DMS53 (cell line): ENCODE results near the gene UBE2U.

Experiments used
- DNase-seq: peaks from one replicate; lab custom pipeline; 2025; lab: John Stamatoyannopoulos, UW

Gene UBE2U

DNA sequence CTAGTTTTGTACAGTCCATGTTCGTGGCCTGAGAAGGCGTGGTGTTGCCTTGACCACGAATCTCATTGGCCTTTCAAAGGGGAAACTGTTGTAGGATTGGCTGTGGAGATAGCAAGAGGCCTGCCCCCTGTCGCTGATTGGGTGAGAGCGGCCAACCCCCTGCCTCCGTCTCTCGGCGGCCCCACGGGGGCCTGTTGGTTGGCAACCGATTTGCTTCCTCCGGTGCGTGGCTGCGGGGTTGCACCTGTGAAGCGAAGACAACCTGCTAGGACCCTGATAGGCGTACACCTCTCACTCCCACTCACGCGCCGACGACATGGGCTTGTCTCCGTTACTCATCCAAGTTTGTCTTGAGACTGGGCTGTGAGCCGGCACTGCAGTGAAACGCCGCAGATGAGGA lies at the start of gene UBE2U:
Gene UBE2U (plus strand): TSS at position 204 of the 400 bp plus-strand sequence. CDS start 428 bp downstream, outside the sequence.
- DNase-seq: no peak

- DNase-seq: no peak
Measured at GRCh38 chr1:64155278-64155677, 48.1 kb upstream of the UBE2U start.

GRCh38 chr1:64161357-64161941 lies 42.0 kb upstream of the UBE2U start:
- no peak for DNase-seq

DNA sequence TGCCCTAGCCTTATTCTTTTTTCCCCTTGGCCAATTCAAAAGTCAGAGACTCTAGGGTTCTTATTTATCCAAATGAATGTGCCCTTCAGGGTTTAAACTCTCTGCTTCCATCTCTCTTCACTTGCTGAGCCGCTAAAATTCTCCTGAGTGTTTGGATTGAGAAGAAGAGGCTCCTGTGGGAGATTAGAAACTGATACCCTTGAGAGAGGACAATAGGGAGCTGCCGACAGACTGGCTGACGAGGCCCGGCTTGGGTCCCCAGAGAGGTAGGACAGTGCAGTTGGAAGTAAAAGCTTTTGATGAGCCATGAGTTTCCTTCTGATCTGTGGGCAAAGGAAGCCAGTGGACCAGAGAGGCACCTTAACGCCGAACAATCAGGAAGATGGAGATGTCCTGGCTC lies 41.3 kb upstream of the UBE2U start:
- DNase-seq: peak; percentile 27

- no peak for DNase-seq
Measured at GRCh38 chr1:64162804-64163203, 40.6 kb upstream of the UBE2U start.

GRCh38 chr1:64163431-64163830 lies 40.0 kb upstream of the UBE2U start:
- DNase-seq: no peak

- DNase-seq: peak; percentile 49
Measured at GRCh38 chr1:64163970-64164369, 39.5 kb upstream of the UBE2U start.

GRCh38 chr1:64166629-64167028 lies 36.8 kb upstream of the UBE2U start:
- no peak for DNase-seq

- DNase-seq: no peak
Measured at GRCh38 chr1:64167176-64167575, 36.2 kb upstream of the UBE2U start.

- DNase-seq: peak; percentile 42
Measured at GRCh38 chr1:64171246-64171645, 32.2 kb upstream of the UBE2U start.

DNA sequence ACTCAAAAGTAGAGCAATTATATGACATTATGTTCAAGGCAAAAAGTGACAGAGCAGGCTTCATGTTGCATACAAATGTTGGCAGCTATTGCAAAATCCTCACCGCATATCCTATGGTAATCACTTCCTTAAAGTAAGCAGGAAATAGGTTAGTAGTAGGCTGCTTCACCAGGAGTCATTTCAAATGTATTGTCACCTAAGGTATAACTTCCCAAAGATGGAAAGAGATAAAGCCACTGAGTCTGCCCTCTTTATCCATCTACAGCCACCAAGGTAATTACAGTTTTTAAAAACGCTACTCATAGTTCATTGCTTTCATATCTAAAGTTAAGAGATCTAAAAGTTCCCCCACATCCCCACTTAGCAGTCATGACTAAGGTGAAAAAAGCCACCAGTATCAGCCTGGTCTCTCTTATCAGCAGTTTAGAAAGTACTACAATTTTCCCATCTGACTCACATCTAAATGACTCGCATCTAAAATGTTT lies 31.6 kb upstream of the UBE2U start:
- peak; percentile 67 for DNase-seq

GRCh38 chr1:64172458-64172983 lies 30.9 kb upstream of the UBE2U start:
- DNase-seq: peak; percentile 87

- no peak for DNase-seq
Measured at GRCh38 chr1:64173336-64173940, 30.0 kb upstream of the UBE2U start.

- DNase-seq: no peak
Measured at GRCh38 chr1:64175639-64176038, 27.8 kb upstream of the UBE2U start.

- no peak for DNase-seq
Measured at GRCh38 chr1:64176659-64177058, 26.8 kb upstream of the UBE2U start.

GRCh38 chr1:64179588-64179987 lies 23.8 kb upstream of the UBE2U start:
- no peak for DNase-seq

DNA sequence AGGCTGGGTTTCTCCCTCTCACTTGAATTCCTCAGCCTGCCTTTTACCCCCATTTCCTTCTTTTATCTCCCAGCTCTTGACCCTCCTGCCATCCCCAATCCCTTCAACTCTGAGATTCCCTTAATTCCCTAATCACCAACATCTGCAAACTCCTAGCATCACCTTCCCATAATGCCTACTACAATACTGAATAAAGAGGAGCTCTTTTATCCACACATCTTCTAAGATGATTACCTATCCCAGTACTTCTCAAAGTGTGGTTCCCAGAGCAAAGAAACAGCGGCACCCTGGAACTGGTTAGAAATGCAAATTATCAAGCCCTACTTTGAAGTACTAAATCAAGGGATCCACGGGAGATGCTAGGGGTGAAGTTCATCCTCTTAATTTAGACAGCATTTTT lies 21.2 kb upstream of the UBE2U start:
- no peak for DNase-seq

- peak; percentile 97 for DNase-seq
Measured at GRCh38 chr1:64183395-64184002, 19.9 kb upstream of the UBE2U start.

DNA sequence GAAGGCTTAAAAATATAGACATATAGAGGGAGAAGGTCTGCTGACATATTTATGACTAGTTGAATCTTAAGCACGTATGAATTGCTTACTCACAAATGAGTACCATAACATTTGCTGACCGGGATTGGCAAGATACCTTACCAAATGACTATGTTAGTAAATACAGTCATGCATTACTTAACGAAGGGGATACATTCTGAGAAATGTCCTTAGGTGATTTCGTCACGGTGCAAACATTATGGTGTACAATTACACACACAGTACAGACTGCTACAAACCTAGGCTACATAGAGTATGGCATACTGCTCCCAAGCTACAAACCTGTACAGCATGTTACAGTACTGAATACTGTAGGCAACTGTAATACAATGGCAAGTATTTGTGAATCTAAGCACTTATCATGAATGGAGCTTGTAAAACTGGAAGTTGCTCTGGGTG lies 19.4 kb upstream of the UBE2U start:
- peak; percentile 89 for DNase-seq

DNA sequence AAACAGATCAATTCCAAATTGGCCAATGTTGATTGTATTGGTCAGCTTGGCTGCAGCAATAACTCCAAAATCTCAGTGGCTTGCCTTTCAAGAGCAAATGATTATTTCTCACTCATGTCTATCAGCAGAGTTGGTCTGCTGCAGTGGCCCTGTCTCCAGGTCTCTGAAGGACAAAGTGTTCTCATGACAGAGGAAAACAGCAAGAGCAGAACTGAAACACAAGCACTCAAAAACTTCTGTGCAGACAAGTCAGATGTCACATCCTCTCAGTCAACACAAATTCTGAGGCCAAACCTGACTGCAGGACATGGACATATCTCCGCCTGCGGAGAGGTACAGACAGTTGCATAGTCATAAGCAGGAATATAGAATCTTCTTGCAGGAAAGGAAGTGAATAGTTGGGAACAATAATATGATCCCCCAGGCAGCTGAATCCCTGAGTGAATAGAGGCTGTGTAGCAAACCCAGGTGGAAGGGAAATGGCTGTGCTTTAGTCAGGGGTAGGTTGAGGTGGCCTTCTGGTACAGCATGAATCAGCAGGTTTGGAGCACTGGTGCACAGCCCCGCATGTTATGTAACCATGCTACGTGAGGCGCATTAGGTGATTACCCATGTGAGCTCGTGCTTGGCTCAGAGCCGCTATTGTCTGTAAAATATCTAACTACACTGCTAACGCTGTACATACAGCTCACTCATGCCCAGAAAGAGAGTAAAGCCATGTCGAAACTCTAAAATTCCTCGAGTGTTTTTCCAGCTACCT lies 17.1 kb upstream of the UBE2U start:
- DNase-seq: no peak

DNA sequence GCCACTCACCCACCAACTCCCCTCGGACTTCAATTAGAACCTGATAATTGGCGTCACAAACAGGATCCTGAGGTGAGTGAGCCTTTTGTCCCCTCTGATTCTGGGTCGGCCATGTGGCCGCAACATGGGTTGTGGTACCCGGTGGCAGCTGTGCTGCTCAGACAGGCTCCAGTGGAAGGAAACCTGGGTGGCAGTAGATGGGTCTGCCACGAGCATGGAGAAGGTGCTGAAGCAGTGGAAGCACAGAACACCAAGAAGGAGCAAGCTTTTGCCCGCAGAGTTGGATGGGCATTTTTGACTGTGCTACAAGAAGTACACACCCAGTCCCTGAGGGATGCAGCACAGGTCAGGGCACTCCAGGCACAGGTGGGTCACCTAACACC lies 16.5 kb upstream of the UBE2U start:
- DNase-seq: no peak

DNA sequence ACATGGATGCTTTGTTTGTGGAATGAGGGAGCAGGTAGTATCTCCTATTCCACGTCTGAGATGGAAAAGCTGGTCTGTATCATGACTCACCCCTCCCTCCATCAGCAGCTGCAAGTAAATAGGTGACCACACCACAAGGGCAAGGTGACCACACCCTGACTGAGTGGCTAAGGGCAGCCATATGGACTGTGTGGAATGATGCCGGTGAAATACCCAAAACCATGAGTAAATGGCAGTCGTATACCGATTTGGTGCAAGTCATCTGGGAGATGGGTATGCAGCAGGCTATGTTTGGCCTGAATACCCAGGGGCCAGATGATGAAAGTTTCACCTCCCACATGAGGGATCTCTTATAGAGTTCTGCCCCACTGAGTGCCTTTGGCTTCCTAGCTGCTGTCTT lies 15.8 kb upstream of the UBE2U start:
- DNase-seq: peak; percentile 25
